ENCODE measurements around the gene SZT2.

DNA sequence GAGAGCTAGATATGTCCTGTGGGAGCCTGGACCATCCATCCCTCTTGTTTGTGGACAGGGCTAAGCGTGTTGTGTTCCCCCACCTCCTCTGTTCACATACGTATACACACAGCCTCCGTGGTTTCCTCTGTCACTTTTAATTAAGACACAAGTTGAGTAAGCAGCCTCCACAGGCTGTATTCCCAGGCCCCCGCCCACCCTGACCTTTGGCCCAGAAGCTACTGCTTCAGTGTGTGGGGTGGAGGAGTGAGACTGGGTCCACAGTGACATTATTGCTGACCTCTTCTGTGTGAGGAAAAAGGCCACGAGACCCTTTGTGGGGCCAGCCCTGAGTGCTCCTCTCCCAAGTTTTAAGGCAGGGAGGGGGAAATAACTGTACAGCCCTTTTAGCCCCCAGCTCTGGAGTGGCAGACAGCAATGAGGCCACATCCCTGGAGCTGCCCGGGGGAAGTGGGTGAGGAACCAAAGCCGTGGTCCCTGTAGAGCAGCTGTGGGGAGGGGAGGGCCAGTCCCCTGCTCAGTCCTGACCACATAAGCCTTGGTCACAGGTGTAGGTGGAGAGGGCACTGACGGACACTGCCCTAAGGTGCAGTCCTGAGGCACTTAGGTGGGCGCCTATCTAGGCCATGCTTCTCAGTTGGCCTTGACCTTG is 26.3 kb upstream of the SZT2 start:
- TF ChIP-seq CTCF (conservative IDR thresholded peaks at IDR 0.05 in 1 of 2, IDR thresholded peaks at IDR 0.05 in 1 of 2; ENCODE audit: extremely low read depth in 1 of 2, insufficient read depth in 1 of 2, low read depth in 1 of 2, low read length in 2 of 2), result no peak
- no peak for TF ChIP-seq EZH2 (IDR thresholded peaks at IDR 0.05; ENCODE audit: borderline replicate concordance, low read length)

All from mammary epithelial cell (primary cell).